K562 (cell line): ENCODE results near the gene PSMD1. TPM values are rescaled to one million over a fixed set of nuclear protein-coding genes. Genes with fewer than 3 reads are reported as not detected.

Experiments used
- ATAC-seq: fragments of 200-7000 bp; cut with Tn5 transposase; 3 replicates; pipeline ENCODE4 v1.9.1; 2020; ENCODE audit warnings: moderate library complexity
- BruUV-seq: library from RNA; stranded (reverse); fragments of 400-500 nt; replicated peaks from 2 replicates; lab custom pipeline; 2021; lab: Mats Ljungman, UMichigan
- CTCF ChIA-PET: fragments of 300-600 bp; formaldehyde crosslinking; extraction: SDS; loops from one replicate; lab custom pipeline; 2021; ENCODE audit warnings: low intra/inter-chr PET ratio; lab: Yijun Ruan, JAX
- POLR2A ChIA-PET: fragments of 300-600, 350-650 bp; sonication (Branson Sonifier 250); formaldehyde crosslinking; extraction: SDS; loops from one replicate; lab custom pipeline; 2021; ENCODE audit warnings: antibody characterized with exemption, inconsistent platforms; lab: Yijun Ruan, JAX
- DNase-seq, 4 experiments: peaks; one replicate each; pipeline versions ENCODE4 v3.0.0 to v3.0.0-alpha.2; 2011 to 2018; ENCODE audit warnings: low spot score in 3 of 4, mixed read lengths in 3 of 4; ENCODE audit errors: extremely low read depth in 1 of 4
- FAIRE-seq: peaks from 2 replicates; lab custom pipeline; 2011; peaks lifted over from hg19 to GRCh38; lab: Jason Lieb, UNC
- H2AFZ ChIP-seq: 2 replicates; pipeline ENCODE4 v1.6.0; 2011; ENCODE audit warnings: low read depth, low read length, control low read depth, inconsistent platforms
- H3K27ac ChIP-seq: fragments of 200-600 bp; 3 replicates; pipeline ENCODE4 v1.8.0; 2011; ENCODE audit warnings: low read depth, mild to moderate bottlenecking, control low read depth, inconsistent platforms, low read length, moderate library complexity, mixed read lengths; ENCODE audit errors: extremely low read depth
- H3K27me3 ChIP-seq, 2 experiments: fragments of 300-600 bp in 1 of 2; 2 replicates in 1 of 2; 3 replicates in 1 of 2; pipeline versions ENCODE4 v1.6.0 to v1.8.0; 2011; ENCODE audit warnings: inconsistent platforms in 2 of 2, low read length in 2 of 2, mild to moderate bottlenecking in 1 of 2, mixed read lengths in 1 of 2, moderate library complexity in 1 of 2; ENCODE audit not compliant: control insufficient read depth in 2 of 2, insufficient read depth in 2 of 2
- H3K36me3 ChIP-seq: fragments of 300-600 bp; 3 replicates; pipeline ENCODE4 v1.8.0; 2011; ENCODE audit warnings: mild to moderate bottlenecking, low read length, inconsistent platforms; ENCODE audit not compliant: control insufficient read depth, insufficient read depth
- H3K4me1 ChIP-seq, 2 experiments: fragments of 200-600 bp in 1 of 2; replicated peaks in 1 of 2; 2 replicates in 1 of 2; 3 replicates in 1 of 2; pipeline versions ENCODE4 v1.5.1 to v1.8.0; 2011; ENCODE audit warnings: inconsistent platforms in 2 of 2, low read length in 2 of 2, mild to moderate bottlenecking in 1 of 2, mixed read lengths in 1 of 2, moderate library complexity in 1 of 2; ENCODE audit not compliant: control insufficient read depth in 2 of 2, insufficient read depth in 2 of 2
- H3K4me2 ChIP-seq: 2 replicates; pipeline ENCODE4 v1.6.1; 2011; ENCODE audit warnings: low read length, control low read depth, inconsistent platforms, mixed read lengths; ENCODE audit not compliant: insufficient read depth
- H3K4me3 ChIP-seq: fragments of 200-600 bp; sonication (generic), shearing (Covaris generic); 2 replicates; pipeline ENCODE4 v1.5.1; 2016; ENCODE audit warnings: control low read depth, inconsistent platforms
- H3K79me2 ChIP-seq: fragments of 200-600 bp; 3 replicates; pipeline ENCODE4 v1.8.0; 2011; ENCODE audit warnings: low read length, inconsistent platforms; ENCODE audit not compliant: control insufficient read depth, insufficient read depth
- H3K9ac ChIP-seq, 2 experiments: 2 replicates each; pipeline versions ENCODE4 v1.6.0 to v1.6.1; 2011; ENCODE audit warnings: low read depth in 2 of 2, low read length in 2 of 2, control low read depth in 1 of 2, inconsistent platforms in 1 of 2, mild to moderate bottlenecking in 1 of 2, mixed read lengths in 1 of 2; ENCODE audit not compliant: insufficient read depth in 1 of 2
- H3K9me1 ChIP-seq: one replicate; pipeline ENCODE4 v1.6.0; 2011; ENCODE audit warnings: inconsistent platforms, mild to moderate bottlenecking, low read length, moderate library complexity; ENCODE audit not compliant: control insufficient read depth, insufficient read depth
- H3K9me3 ChIP-seq: replicated peaks from 2 replicates; pipeline ENCODE4 v1.5.1; 2011; ENCODE audit warnings: low read depth, low read length, inconsistent platforms; ENCODE audit not compliant: control insufficient read depth, insufficient read depth
- H4K20me1 ChIP-seq: replicated peaks from 2 replicates; pipeline ENCODE4 v1.6.1; 2011; ENCODE audit warnings: low read length, inconsistent platforms, mixed read lengths; ENCODE audit not compliant: control insufficient read depth, insufficient read depth
- AFF4 ChIP-seq: sonication (generic); formaldehyde crosslinking; IDR thresholded peaks from 2 replicates; pipeline ENCODE4 v1.8.0; 2023; ENCODE audit warnings: mild to moderate bottlenecking, missing genetic modification reagents
- CC2D1A ChIP-seq: fragments of 450-650 bp; IDR thresholded peaks from 2 replicates; pipeline ENCODE4 v1.6.1; 2017; ENCODE audit warnings: mild to moderate bottlenecking
- NR2F6 ChIP-seq: fragments of 450-650 bp; formaldehyde crosslinking; IDR thresholded peaks from 2 replicates; pipeline ENCODE4 v1.4.0; 2020; ENCODE audit warnings: mild to moderate bottlenecking
- RCOR1 ChIP-seq, 2 experiments: IDR thresholded peaks; 2 replicates each; pipeline ENCODE4 v1.6.1; 2012; ENCODE audit warnings: low read depth in 2 of 2, low read length in 2 of 2, borderline replicate concordance in 1 of 2, improper control_type of control experiment in 1 of 2
- TRIM25 ChIP-seq: fragments of 450-650 bp; IDR thresholded peaks from 2 replicates; pipeline ENCODE4 v1.7.0; 2016; ENCODE audit warnings: borderline replicate concordance
- WGBS: fragments of 100-300 bp; shearing (Covaris generic); methylation state at CpG from one replicate; pipeline ENCODE4 v1.1.6; 2016; ENCODE audit warnings: low coverage, mixed read lengths; ENCODE audit not compliant: insufficient coverage; ENCODE audit errors: missing lambda C conversion rate; 5-methylcytosine and 5-hydroxymethylcytosine counted together
- in situ Hi-C: fragments of 300-500 bp; cut with MboI; formaldehyde crosslinking; loops from 4 replicates; pipeline ENCODE4 v1.15.0; 2018; ENCODE audit warnings: inconsistent platforms, mixed read lengths
- intact Hi-C: fragments of 100-400 bp; cut with micrococcal nuclease; formaldehyde crosslinking; loops from 2 replicates; pipeline ENCODE4 v1.14.2; 2022
- polyA plus RNA-seq, 8 experiments: library from polyadenylated mRNA; depleted of rRNA in 4 of 8; stranded (reverse) in 5 of 8; unstranded in 3 of 8; fragments of >200 nt; fragmentation: Nextera tagmentation in 2 of 8; fragmentation: Illumina TruSeq in 1 of 8; extraction: Ambion mirVana in 2 of 8; extraction: Trizol in 1 of 8; gene quantifications; 2 replicates each; pipeline versions ENCODE4 v1.2.1 to v1.2.3, GENCODE V29; 2011 to 2014; ENCODE audit warnings: inconsistent platforms in 1 of 8, missing spikeins in 1 of 8
- total RNA-seq, 7 experiments: library from RNA; depleted of rRNA in 6 of 7; stranded (reverse); fragments of >200 nt in 6 of 7; fragmentation: Illumina TruSeq in 2 of 7; extraction: Trizol in 2 of 7; gene quantifications; 2 replicates each; pipeline versions ENCODE4 v1.2.1 to v1.2.3, GENCODE V29; 2011 to 2021; ENCODE audit warnings: low replicate concordance in 1 of 7

PSMD1 gene
- total and polyA plus RNA-seq, 9 of the 15 experiments (the other 6 are each of a cell fraction or from before 2014, with no cell fraction given), result 100 to 257 (median 147) TPM

DNA sequence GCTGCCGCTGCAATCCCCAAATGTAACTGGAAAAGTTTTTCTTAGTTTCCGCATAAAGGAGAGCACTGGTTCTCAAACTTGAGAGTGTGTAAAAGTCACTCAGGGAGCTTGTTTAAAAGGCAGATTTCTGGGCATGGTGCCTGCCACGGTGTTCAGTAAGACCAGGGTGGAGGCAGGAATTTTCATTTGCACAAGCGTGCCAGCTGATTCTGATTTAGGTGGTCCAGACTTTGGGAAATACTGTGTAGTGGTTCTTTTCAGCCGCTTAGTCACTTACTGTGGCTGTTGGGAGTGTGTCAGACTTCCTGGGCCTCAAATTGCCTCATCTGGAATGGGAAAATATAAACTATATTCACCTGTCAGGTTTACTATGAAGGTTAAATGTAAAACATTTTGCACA is 142.6 kb downstream of the PSMD1 start:
- Histone ChIP-seq H3K27ac (no peak overlapping the region), H3K9me1 (peaks cover 4% of the 10 kb centered on the region), H3K36me3 (no peaks in the 10 kb centered on the region), H4K20me1 (no peaks in the 10 kb centered on the region), H3K9ac (no peak overlapping the region), H3K4me3 (no peak overlapping the region), H3K9me3 (no peaks in the 10 kb centered on the region), H2AFZ (no peak overlapping the region), H3K4me2 (no peak overlapping the region), H3K4me1 (peaks cover 8 to 22% of the 10 kb centered on the region in 2 experiments; a peak in 4 of 5 replicates), H3K79me2 (no peaks in the 10 kb centered on the region), H3K27me3 (peaks cover 7 to 8% of the 10 kb centered on the region in 2 experiments)
- TF ChIP-seq TRIM25 (no peak), CC2D1A (no peak), AFF4 (CRISPR knock-in tag) (no peak), NR2F6 (CRISPR knock-in tag) (no peak), RCOR1 (IDR thresholded peaks at IDR 0.05; ENCODE audit: borderline replicate concordance in 1 of 2, low read depth in 2 of 2, low read length in 2 of 2) (no peak)
- no peak for DNase-seq
- FAIRE-seq, result no peak
- in situ Hi-C loops, result no loop called here
- ChIA-PET CTCF (no interaction called here), POLR2A (interaction anchor here (1.0 kb wide), 1 partner anchor 14 kb away, joined by 3 read pairs; no protein-coding TSS in a partner anchor)
- intact Hi-C loops, result no loop called here
- no peak for ATAC-seq
- WGBS, result 76% methylated on average over 5 of the region's 5 CpGs
- no TSS peak for BruUV-seq
